H1 (cell line): ENCODE measurements around the gene POLR2C. TPM values are rescaled to one million over a fixed set of nuclear protein-coding genes. Genes with fewer than 3 reads are reported as not detected.

Experiments used
- CTCF ChIA-PET: fragments of 300-600 bp; sonication (Branson Sonifier 250); formaldehyde crosslinking; loops from one replicate; lab custom pipeline; 2021; ENCODE audit not compliant: partially characterized antibody; lab: Charles Lee
- POLR2A ChIA-PET: fragments of 300-600 bp; sonication (Branson Sonifier 250); formaldehyde crosslinking; loops from one replicate; lab custom pipeline; 2021; ENCODE audit warnings: inconsistent platforms; ENCODE audit not compliant: partially characterized antibody; lab: Charles Lee
- DNase-seq, 2 experiments: peaks; one replicate each; pipeline versions ENCODE4 v3.0.0 to v3.0.0-alpha.2; 2010 to 2022; ENCODE audit warnings: low spot score in 2 of 2, low read depth in 1 of 2, mixed read lengths in 1 of 2
- FAIRE-seq: peaks from 2 replicates; lab custom pipeline; 2011; peaks lifted over from hg19 to GRCh38; lab: Jason Lieb, UNC
- H2AFZ ChIP-seq: 2 replicates; pipeline ENCODE4 v1.8.1; 2012; ENCODE audit warnings: low read length, inconsistent platforms
- H2AK5ac ChIP-seq: 2 replicates; pipeline ENCODE4 v1.6.1; 2013; ENCODE audit warnings: low read depth, low read length
- H2BK120ac ChIP-seq: replicated peaks from 2 replicates; pipeline ENCODE3; 2013; ENCODE audit warnings: low read depth, low read length, inconsistent platforms
- H2BK12ac ChIP-seq: 2 replicates; pipeline ENCODE4 v1.6.1; 2013; ENCODE audit warnings: low read depth, low read length
- H2BK15ac ChIP-seq: 2 replicates; pipeline ENCODE4 v1.6.1; 2013; ENCODE audit warnings: low read length
- H2BK20ac ChIP-seq: 2 replicates; pipeline ENCODE4 v1.6.1; 2013; ENCODE audit warnings: low read length
- H2BK5ac ChIP-seq: 2 replicates; pipeline ENCODE4 v1.6.1; 2013; ENCODE audit warnings: low read depth, low read length
- H3K14ac ChIP-seq: 2 replicates; pipeline ENCODE4 v1.6.1; 2013; ENCODE audit warnings: inconsistent platforms; ENCODE audit not compliant: insufficient read length
- H3K18ac ChIP-seq: 2 replicates; pipeline ENCODE4 v1.6.1; 2013; ENCODE audit warnings: low read length; ENCODE audit errors: extremely low read depth
- H3K23ac ChIP-seq: 2 replicates; pipeline ENCODE4 v1.6.1; 2013; ENCODE audit warnings: inconsistent platforms; ENCODE audit not compliant: insufficient read length
- H3K23me2 ChIP-seq: 2 replicates; pipeline ENCODE4 v1.6.1; 2013; ENCODE audit warnings: low read depth, low read length
- H3K27ac ChIP-seq: 2 replicates; pipeline ENCODE4 v1.6.1; 2011; ENCODE audit warnings: low read depth, low read length, inconsistent platforms
- H3K27me3 ChIP-seq, 4 experiments: replicated peaks in 1 of 4; 1 replicate in 1 of 4; 2 replicates in 3 of 4; pipeline versions ENCODE4 v1.6.1 to v1.8.1; 2011 to 2013; ENCODE audit warnings: low read length in 3 of 4, mild to moderate bottlenecking in 3 of 4, inconsistent platforms in 2 of 4, mixed read lengths in 2 of 4, moderate library complexity in 1 of 4; ENCODE audit not compliant: control insufficient read depth in 3 of 4, insufficient read depth in 3 of 4; ENCODE audit errors: extremely low read depth in 1 of 4
- H3K36me3 ChIP-seq, 4 experiments: 2 replicates each; pipeline versions ENCODE4 v1.6.1 to v1.8.1; 2011 to 2013; ENCODE audit warnings: mild to moderate bottlenecking in 4 of 4, low read length in 3 of 4, moderate library complexity in 2 of 4, control low read depth in 1 of 4, inconsistent platforms in 1 of 4; ENCODE audit not compliant: insufficient read depth in 4 of 4, control insufficient read depth in 2 of 4
- H3K4ac ChIP-seq: replicated peaks from 2 replicates; pipeline ENCODE3; 2013; ENCODE audit warnings: low read length, low read depth, mixed read lengths, inconsistent platforms; ENCODE audit not compliant: insufficient read length
- H3K4me1 ChIP-seq, 4 experiments: replicated peaks in 1 of 4; 1 replicate in 1 of 4; 2 replicates in 3 of 4; pipeline versions ENCODE4 v1.6.1 to v1.8.1; 2011 to 2013; ENCODE audit warnings: low read length in 3 of 4, inconsistent platforms in 2 of 4, mixed read lengths in 1 of 4; ENCODE audit not compliant: insufficient read depth in 4 of 4, control insufficient read depth in 3 of 4
- H3K4me2 ChIP-seq, 2 experiments: 2 replicates each; pipeline versions ENCODE4 v1.6.1 to v1.8.1; 2011 to 2013; ENCODE audit warnings: low read depth in 2 of 2, low read length in 2 of 2, control low read depth in 1 of 2, inconsistent platforms in 1 of 2, mild to moderate bottlenecking in 1 of 2; ENCODE audit not compliant: insufficient read depth in 1 of 2
- H3K4me3 ChIP-seq, 4 experiments: fragments of 200-600, 300-600 bp in 1 of 4; sonication (generic), shearing (Covaris generic), sonication (Bioruptor Twin) in 1 of 4; 2 replicates each; pipeline versions ENCODE4 v1.5.1 to v1.8.1; 2011 to 2016; ENCODE audit warnings: low read length in 4 of 4, low read depth in 3 of 4, control low read depth in 2 of 4, inconsistent platforms in 2 of 4, mild to moderate bottlenecking in 2 of 4, mixed read lengths in 1 of 4, moderate library complexity in 1 of 4; ENCODE audit not compliant: insufficient read depth in 2 of 4; ENCODE audit errors: extremely low read depth in 1 of 4
- H3K56ac ChIP-seq: replicated peaks from 2 replicates; pipeline ENCODE3; 2013; ENCODE audit warnings: low read depth, mild to moderate bottlenecking, mixed read lengths, low read length, inconsistent platforms; ENCODE audit not compliant: insufficient read length
- H3K79me1 ChIP-seq: 2 replicates; pipeline ENCODE4 v1.6.1; 2013; ENCODE audit warnings: low read depth, low read length, control low read depth
- H3K79me2 ChIP-seq, 2 experiments: 2 replicates each; pipeline versions ENCODE4 v1.6.1 to v1.8.1; 2012 to 2013; ENCODE audit warnings: low read length in 2 of 2, mild to moderate bottlenecking in 2 of 2, inconsistent platforms in 1 of 2; ENCODE audit not compliant: insufficient read depth in 2 of 2, control insufficient read depth in 1 of 2
- H3K9ac ChIP-seq, 4 experiments: replicated peaks in 1 of 4; 1 replicate in 1 of 4; 2 replicates in 3 of 4; pipeline versions ENCODE4 v1.6.1 to v1.8.1; 2011 to 2013; ENCODE audit warnings: low read depth in 3 of 4, low read length in 3 of 4, control low read depth in 2 of 4, mild to moderate bottlenecking in 2 of 4, moderate library complexity in 2 of 4, inconsistent platforms in 1 of 4; ENCODE audit errors: extremely low read depth in 1 of 4
- H3K9me3 ChIP-seq, 2 experiments: 2 replicates each; pipeline versions ENCODE4 v1.6.1 to v1.8.1; 2012 to 2013; ENCODE audit warnings: mild to moderate bottlenecking in 2 of 2, moderate library complexity in 2 of 2, control low read depth in 1 of 2, inconsistent platforms in 1 of 2, low read depth in 1 of 2, low read length in 1 of 2, mixed read lengths in 1 of 2; ENCODE audit not compliant: insufficient read depth in 2 of 2
- H4K20me1 ChIP-seq, 2 experiments: replicated peaks in 1 of 2; 2 replicates each; pipeline versions ENCODE3 to v1.8.1; 2011 to 2013; ENCODE audit warnings: inconsistent platforms in 2 of 2, low read length in 2 of 2, mild to moderate bottlenecking in 1 of 2; ENCODE audit not compliant: insufficient read depth in 2 of 2, control insufficient read depth in 1 of 2
- H4K5ac ChIP-seq: 2 replicates; pipeline ENCODE4 v1.6.1; 2013; ENCODE audit warnings: low read length, low read depth, mixed read lengths, inconsistent platforms; ENCODE audit not compliant: insufficient read length
- H4K8ac ChIP-seq: 2 replicates; pipeline ENCODE4 v1.8.0; 2013; ENCODE audit warnings: mild to moderate bottlenecking, moderate library complexity, low read length, inconsistent platforms; ENCODE audit not compliant: insufficient read depth; ENCODE audit errors: extremely low read depth
- H4K91ac ChIP-seq: replicated peaks from 2 replicates; pipeline ENCODE3; 2013; ENCODE audit warnings: low read length, mixed read lengths, inconsistent platforms; ENCODE audit not compliant: insufficient read length
- KDM4A ChIP-seq: IDR thresholded peaks from one replicate; pipeline ENCODE4 v1.7.1; 2012; ENCODE audit warnings: low read depth, mild to moderate bottlenecking, moderate library complexity, low read length, inconsistent platforms; ENCODE audit not compliant: severe bottlenecking
- WGBS, 2 experiments: shearing (Covaris generic) in 1 of 2; methylation state at CpG; one replicate each; pipeline versions ENCODE4 v1.1.6 to v1.1.7; 2013 to 2015; ENCODE audit warnings: low lambda C conversion rate in 2 of 2, mixed read lengths in 2 of 2, inconsistent platforms in 1 of 2, low coverage in 1 of 2, missing lambda C conversion rate in 1 of 2; ENCODE audit not compliant: insufficient replicate concordance in 2 of 2, insufficient coverage in 1 of 2, insufficient read length in 1 of 2; ENCODE audit errors: extremely low coverage in 1 of 2, missing lambda C conversion rate in 1 of 2; 5-methylcytosine and 5-hydroxymethylcytosine counted together
- polyA plus RNA-seq, 7 experiments: library from polyadenylated mRNA; depleted of rRNA in 3 of 7; stranded (reverse) in 5 of 7; unstranded in 2 of 7; fragments of >200 nt in 5 of 7; fragments of 200-250 nt in 2 of 7; gene quantifications; 1 replicate in 5 of 7; 2 replicates in 1 of 7; 4 replicates in 1 of 7; pipeline versions ENCODE4 v1.2.1 to v1.2.3, GENCODE V29; 2011 to 2013; ENCODE audit warnings: missing spikeins in 2 of 7, mixed read lengths in 2 of 7
- total RNA-seq: library from RNA; stranded (reverse); fragmentation: NEBNext Ultra II Directional; extraction: Animal tissue kit (Norgen Biotek cat#: 25700); gene quantifications from 2 replicates; pipeline ENCODE4 v1.2.1, GENCODE V29; 2021

POLR2C gene
- total and polyA plus RNA-seq, 2 of the 8 experiments (the other 6 are each of a cell fraction or from before 2014, with no cell fraction given) = 72.5 to 132 TPM

- H2BK12ac ChIP-seq = no peak overlapping the region
- H2BK5ac ChIP-seq = no peak overlapping the region
- H3K4me3 ChIP-seq = no peak overlapping the region
- H3K27me3 ChIP-seq = no peaks in the 10 kb centered on the region
- no peak for TF ChIP-seq KDM4A
- H4K5ac ChIP-seq = no peak overlapping the region
- H2AK5ac ChIP-seq = no peak overlapping the region
- H4K8ac ChIP-seq = no peak overlapping the region
- FAIRE-seq = no peak
- ChIA-PET POLR2A (no interaction called here), CTCF (interaction anchor here (0.8 to 3.7 kb wide), 6 partner anchors 13 to 23 kb away, joined by 3 to 11 read pairs (median 5); no protein-coding TSS in a partner anchor)
- H4K91ac ChIP-seq = no peak overlapping the region
- no peak overlapping the region for H3K4me2 ChIP-seq
- H3K27ac ChIP-seq = no peak overlapping the region
- no peak overlapping the region for H2BK120ac ChIP-seq
- no peak overlapping the region for H3K9ac ChIP-seq
- H3K4ac ChIP-seq = no peak overlapping the region
- no peak overlapping the region for H3K18ac ChIP-seq
- no peaks in the 10 kb centered on the region for H3K9me3 ChIP-seq
- H3K23me2 ChIP-seq = peaks cover 2% of the 10 kb centered on the region; the same call in 1 of the 2 replicates
- H3K14ac ChIP-seq = no peak overlapping the region
- H2BK15ac ChIP-seq = no peak overlapping the region
- H3K56ac ChIP-seq = no peak overlapping the region
- H2BK20ac ChIP-seq = no peak overlapping the region
- no peaks in the 10 kb centered on the region; the same call in 1 of the 2 replicates for H3K79me1 ChIP-seq
- H3K4me1 ChIP-seq = peaks cover 0 to 5% (median 0%) of the 10 kb centered on the region in 4 experiments; a peak in 3 of 7 replicates
- WGBS, 2 experiments = 75% methylated on average over 7 of the region's 9 CpGs; no CpG with 5 or more reads in 1 of the 2 experiments
- no peak for DNase-seq
- no peaks in the 10 kb centered on the region for H4K20me1 ChIP-seq
- H2AFZ ChIP-seq = peak overlapping the region; percentile 17; the same call in 1 of the 2 replicates
- H3K79me2 ChIP-seq = no peaks in the 10 kb centered on the region
- no peak overlapping the region for H3K23ac ChIP-seq
- no peaks in the 10 kb centered on the region for H3K36me3 ChIP-seq
Observed at GRCh38 chr16:57500578-57501111, 38.2 kb downstream of the POLR2C start.
